T-helper 2 cell (primary cell): ENCODE results near the gene PPIP5K1.
"Not testable (repeated sequence)": the region's sequence is repeated elsewhere in the genome, so short reads cannot be mapped to it uniquely, and the experiment has no call there.

Experiments
- DNase-seq, 5 experiments: peaks; one replicate each; pipeline versions ENCODE4 v3.0.0 to v3.0.0-alpha.2; 2012 to 2022
- total RNA-seq, 2 donors: gene quantifications; one replicate each; lab custom pipeline; 2026; lab: John Stamatoyannopoulos, UW

Gene PPIP5K1
- 7.8 to 11.0 reads per million in 2 donors for total RNA-seq

DNA sequence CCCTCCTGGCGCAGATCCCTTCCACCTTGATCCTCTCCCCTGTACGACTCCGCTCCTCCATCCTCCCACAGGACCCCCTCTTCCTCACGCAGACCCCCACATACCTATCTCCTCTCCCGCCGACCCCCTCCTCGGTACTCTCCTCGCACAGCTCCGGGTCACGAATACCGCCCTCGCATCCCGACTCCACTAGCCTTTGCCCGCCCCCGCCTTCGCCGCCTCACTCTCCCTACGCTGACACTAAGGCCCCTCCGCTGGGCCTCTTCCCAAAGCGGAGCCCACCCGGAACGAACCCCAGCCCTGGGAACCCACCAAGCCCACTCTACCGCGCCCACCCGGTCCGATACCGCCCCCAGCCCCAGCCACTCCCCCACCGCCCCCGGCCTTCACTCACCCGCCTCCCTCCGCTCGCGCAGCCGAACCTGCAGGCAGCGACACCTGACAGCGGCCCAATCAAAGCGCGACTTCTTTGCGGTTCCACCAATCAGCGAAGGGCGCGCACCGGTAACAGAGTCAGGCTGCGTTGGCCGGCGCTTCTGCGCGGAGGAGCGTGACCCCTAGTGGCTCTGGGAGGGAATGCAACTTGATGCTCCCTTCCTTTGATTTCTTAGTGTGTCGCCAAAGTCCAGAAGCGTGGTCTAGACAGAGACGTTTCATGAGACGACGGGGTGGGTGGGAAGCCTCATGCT lies at the start of gene PPIP5K1:
PPIP5K1 (minus strand) TSS at position 431 of the 689 bp plus-strand sequence. CDS start 5,704 bp downstream, outside the sequence.
- DNase-seq = not testable (repeated sequence)

DNA sequence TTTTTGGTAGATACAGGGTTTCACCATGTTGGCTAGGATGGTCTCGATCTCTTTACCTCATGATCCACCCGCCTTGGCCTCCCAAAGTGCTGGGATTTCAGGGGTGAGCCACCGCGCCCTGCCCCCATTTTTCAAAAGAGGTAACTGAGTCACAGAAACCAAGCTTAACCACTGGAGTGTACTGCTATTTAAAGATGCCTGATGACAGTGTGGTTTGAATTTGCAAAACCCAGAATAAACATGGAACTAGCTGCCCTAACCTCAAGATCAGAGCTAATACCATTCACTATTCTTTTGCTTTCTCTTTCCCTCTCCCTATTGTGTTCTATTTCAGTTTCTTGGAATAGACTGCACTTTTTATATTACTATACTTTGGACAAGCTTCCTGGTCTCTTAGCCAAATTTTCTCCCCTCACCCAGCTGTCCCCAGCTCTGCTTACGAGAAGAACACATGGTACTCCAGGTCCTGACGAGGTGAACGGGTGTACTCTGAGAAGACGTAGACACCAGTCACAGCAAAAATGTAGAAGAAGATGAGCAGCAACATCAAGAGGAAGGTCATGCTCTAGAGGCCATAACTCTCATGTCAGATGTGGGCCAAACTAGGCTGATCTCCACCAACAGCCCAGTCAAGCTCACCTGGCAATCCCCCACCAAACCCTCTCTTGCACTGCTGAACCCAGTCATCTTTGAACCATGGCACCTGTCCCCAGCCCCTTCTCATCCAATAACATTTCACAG lies 48.6 kb upstream of the PPIP5K1 start:
- not testable (repeated sequence) for DNase-seq

DNA sequence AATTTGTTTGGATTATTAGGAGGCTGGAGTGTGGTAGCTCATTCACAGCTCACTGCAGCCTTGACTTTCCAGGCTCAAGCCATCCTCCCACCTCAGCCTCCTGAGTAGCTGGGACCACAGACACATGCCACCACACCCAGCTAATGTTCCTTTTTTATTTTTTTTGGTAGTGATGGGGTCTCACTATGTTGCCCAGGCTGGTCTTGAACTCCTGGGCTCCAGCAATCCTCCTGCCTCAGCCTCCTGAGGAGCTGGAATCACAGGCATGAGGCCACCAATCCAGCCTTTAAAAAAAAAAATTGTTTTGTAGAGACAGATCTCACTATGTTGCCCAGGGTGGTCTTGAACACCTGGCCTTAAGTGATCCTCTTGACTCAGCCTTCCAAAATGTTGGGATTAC lies 36.9 kb upstream of the PPIP5K1 start:
- DNase-seq = not testable (repeated sequence)

DNA sequence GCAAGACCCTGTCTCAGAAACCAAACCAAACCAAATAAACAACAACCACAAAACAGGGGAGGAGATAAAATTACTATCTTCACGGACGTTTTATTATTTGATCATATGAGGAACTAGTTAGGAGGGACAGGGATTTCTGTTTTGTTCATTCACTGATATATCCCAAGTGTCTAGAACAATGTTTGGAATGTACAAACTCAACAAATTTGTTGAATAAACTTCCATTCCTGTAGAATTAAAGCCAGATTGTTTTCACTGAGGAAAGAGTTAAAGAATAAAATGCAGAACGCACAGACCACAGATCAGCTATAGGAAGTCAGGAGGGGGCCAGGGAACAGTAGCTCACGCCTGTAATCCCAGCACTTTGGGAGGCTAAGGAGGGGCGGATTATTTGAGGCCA lies 35.1 kb upstream of the PPIP5K1 start:
- DNase-seq = no peak

DNA sequence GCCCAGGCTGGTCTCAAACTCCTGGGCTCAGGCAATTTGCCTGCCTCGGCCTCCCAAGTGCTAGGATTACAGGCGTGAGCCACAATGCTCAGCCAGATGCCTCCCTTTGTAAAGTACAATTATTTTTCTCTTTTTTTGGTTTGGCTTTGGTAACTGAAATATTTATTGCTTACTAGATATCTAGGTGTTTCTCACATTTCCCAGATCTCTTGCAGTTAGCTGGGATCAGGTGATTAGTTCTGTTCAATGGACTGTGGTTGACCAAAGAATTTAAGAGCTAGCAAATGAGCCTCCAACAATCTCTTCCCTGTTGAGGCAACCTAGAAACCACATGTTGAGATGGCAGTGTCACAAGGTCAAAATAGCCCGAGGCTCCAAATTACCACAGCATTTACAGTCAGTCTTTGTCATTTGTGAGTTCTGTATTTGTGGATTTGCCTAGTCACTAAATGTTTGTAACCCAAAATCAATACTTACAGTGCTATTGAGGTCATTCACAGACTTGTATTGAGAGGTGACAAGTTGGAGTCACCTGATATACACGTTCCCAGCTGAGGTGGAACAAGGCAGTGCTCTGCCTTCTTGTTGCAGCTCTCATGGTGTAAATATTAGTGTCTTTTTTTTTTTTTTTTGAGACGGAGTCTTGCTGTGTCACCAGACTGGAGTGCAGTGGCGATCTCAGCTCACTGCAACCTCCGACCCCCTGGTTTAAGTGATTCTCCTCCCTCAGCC lies 32.2 kb upstream of the PPIP5K1 start:
- DNase-seq = not testable (repeated sequence)

DNA sequence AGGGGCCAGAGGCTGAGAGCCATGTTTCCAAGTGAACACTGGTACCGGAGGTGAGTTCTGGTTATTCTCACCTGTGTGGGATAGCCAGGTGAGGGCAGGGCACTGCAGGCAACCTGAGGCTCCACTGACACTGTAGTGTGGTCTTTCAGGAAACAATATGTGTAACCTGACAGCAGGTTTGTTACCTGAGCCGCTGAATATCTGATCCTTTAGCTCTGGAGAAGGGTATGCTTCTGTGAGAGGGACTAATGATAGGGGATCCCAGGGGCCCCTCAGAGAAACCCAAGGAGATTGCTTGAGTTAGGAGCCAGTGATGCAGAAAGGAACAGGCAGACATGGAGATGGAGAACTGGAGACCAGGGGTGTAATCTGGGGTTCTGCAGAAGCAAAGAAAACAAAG lies 28.7 kb upstream of the PPIP5K1 start, which contains the start of gene STRC:
STRC (minus strand) TSS at position 101 of the 400 bp plus-strand sequence; CDS start at position 23, 78 bp downstream.
- not testable (repeated sequence) for DNase-seq

DNA sequence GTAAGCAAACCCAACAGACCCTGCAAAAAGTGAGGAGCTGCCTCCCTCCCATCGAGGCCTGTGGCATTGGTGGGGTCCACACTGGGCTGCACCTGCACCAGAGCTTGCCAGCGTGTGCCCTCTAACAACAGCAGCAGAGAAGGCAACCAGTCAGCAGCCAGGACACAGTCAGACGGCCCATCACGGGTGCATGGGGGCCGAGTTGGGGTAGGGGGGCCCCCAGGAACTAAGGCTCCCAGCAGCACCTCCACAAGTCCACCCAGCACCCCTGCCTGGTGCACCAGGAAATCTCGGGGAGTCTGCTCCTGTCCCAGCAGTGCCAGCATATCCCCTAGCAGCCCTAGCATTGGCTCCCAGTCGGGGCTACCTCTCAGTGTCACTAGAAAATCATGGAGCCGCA lies 27.7 kb upstream of the PPIP5K1 start:
- not testable (repeated sequence) for DNase-seq

DNA sequence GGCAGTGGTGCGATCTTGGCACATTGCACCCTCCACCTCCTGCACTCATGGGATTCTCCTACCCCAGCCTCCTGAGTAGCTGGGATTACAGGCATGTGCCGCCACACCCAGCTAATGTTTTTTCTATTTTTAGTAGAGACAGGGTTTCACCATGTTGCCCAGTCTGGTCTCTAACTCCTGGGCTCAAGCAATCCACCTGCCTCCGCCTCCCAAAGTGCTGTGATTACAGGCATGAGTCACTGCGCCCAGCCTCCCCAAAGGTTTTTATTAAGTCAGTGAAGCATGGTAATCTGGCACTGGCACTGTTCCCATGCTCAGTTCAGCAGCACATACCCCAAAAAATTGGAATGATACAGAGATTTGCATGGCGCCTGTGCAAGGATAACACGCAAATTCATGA lies 12.2 kb upstream of the PPIP5K1 start:
- not testable (repeated sequence) for DNase-seq

DNA sequence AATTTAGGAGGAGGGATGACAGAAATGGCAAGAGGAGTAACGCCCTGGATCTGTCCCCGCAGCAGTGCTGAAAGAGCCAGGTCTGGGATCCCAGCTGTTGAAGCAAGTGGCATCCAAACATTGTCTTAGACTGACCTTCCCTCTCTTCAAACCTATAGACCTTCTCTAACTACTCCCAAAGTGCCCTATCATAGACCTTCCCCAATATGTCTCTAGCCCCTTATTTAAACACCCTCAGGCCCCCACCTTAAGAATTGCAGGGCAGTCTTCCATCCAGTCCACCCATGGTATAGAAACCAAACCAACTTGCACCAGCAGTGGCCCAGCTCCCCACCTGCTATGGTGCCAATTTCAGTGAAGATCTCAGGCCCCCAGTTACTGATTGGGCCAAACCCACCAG lies 10.2 kb upstream of the PPIP5K1 start:
- not testable (repeated sequence) for DNase-seq

DNA sequence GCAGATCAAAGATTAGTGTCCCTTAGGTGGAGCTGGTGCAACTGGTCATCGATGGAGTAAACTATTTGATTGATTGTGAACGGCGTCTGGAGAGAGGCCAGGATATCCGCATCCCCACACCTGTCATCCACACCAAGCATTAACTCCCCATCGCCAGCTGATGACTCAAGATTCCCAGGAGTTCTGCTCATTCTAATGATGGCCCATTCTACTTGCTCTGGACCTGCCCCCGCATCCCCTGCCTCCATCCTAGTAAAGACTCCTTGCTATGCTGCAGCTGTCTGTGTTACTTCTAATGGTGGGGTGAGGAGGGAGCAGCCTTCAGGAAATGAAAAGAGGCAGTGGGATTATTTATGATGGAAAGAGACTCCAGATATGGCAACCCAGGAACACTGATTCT lies 9.1 kb upstream of the PPIP5K1 start:
- DNase-seq = not testable (repeated sequence)

DNA sequence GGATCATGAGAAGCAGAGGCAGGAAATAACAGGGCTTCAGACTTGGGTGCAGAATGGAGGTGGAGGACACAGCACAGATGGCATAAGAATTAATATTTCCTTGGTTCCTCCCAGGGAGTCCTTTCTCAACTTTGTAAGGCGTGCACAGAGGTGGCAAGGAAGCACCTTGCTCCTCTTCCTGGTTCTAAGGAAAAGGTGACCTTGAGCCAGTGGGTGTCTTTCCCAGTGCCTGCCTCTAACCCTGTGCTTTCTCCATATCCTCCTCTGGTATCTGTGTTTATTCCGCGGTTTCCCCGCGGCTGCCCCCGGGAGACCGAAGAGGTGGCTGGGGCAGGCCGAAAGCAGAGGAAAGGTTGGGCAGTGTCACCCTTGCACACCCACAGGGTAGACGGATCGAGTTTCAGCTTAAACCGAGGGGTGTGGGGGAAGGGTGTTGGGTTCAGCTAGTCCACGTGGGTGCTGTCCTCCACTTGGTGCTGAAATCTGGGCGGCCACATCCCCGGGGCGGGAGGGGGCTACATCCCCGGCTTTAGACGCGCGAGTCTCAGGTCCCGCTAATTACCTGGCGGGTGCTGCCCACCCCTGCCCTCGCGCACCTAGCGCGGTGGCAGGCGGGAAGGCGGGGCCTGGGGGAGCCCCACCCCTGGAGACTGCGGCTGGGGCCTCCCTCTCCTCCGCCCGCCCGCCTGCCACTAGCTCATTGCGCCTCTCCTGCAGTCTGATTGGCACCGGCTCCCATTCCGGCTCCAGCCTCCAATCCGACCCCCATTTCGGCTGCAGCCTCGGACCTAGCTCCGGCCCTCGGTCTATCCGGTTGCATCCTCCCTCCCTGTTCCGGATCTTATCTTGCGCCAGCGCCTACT lies 3.6 kb upstream of the PPIP5K1 start, which contains the start of gene CKMT1B:
CKMT1B (plus strand) TSS at position 700 of the 863 bp plus-strand sequence. CDS start 192 bp downstream, outside the sequence.
- not testable (repeated sequence) for DNase-seq

DNA sequence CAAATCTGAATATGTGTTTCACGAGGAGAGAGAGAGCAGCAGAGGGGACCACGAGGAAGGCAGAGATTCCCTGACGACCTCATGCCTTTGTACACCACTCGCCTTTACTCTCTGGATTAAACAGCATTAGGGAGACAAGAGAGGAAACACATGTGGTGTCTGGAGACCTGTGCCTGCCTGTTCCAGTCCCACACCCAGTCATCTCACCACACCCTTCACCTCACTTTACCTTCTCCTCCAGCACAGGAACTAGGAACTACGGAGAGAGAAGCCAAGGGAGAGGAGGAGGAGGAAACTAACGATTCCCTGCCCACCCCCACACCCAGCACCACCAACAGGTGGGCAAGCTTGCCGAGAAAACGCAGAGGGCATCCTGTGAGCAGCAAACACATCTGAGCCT lies 2.8 kb upstream of the PPIP5K1 start:
- not testable (repeated sequence) for DNase-seq

DNA sequence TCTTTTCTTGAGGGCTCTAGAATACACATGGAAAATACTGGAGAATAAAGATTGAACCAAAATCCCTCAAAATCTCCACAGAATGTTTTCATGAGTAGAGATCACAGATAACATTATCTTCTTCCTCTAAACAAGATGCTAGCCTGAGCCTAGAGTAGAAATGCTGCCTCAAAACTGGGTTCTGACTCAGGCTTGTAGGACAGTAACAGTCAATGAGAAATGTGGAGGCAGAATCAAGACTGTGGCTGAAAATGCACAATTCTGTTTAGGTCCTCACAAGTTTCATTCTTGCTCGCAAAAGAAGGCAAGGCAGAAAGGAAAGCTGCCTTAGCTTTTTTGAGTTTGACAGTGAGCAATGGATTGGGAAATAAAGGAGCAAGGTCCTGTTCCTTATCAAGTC lies 15.4 kb downstream of the PPIP5K1 start:
- not testable (repeated sequence) for DNase-seq

DNA sequence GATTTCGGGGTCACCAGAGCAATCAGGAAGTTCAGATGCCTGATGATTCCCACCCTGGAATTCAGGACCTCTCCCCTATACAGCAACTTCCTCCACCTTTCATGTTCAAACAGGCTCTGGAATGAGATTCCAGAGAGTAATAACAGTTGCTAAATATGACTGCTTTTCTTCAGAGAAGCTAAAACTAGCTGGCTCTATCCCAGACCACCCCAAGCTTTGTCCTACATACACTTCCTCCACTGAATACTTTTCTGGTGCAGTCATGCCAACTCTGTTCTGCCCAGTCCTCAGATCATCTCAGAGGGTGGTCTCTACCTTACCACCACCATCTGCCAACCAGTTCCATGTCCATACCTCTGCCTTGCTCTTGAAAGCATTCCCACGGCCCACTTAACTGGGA lies 23.4 kb downstream of the PPIP5K1 start:
- DNase-seq = not testable (repeated sequence)

DNA sequence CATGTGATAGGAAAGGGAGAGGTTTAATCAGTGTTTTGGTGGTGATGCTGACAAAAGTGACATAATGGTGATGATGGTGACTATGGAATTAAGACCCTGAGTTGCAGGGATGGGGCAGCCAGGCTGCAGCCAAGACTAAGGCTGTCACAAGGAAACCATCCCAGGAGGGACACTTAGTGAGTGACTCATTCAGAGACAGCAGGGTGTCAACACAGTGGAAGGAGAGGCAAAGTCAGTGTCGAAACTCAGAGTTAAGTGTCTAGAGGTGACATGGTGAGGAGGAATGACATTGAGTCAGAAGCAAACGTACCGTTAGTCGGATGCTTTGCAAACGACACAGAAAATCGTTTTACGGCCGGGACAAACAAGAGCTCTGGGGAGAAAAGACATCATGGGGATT lies 26.2 kb downstream of the PPIP5K1 start:
- not testable (repeated sequence) for DNase-seq

DNA sequence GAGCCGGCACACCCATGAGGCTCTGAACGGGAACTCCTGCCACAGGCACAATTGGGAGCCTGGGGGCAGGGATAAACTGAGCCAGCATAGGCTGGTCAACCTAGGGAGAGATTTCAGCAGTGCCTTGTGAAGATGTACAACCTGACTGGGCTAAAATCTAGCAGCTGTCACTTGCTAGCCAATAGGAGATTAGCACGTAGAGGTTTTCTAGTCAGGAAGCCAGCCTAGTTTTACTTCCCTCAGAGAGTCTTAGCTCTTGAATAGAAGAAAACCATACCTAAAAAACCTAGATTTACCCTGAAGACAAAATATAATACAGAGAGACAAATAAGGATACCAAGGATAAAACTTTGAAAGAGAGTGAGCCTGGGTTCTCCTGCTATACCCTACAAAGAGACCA lies 27.3 kb downstream of the PPIP5K1 start:
- not testable (repeated sequence) for DNase-seq

DNA sequence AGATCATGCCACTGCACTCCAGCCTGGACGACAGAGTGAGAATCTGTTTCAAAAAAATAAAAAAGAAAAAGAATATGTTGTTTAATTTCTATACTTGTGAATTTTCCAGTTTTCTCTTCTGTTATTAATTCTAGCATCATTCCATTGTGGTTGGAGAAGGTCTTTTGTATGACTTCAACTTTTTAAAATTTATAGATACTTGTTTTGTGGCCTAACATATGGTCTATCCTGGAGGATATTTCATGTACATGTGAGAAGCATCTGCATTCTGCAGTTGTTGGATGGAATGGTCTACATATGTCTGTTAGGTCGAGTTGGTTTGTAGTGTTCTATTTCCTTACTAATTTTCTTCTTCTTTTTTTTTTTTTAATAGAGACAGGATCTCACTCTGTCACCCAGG lies 37.0 kb downstream of the PPIP5K1 start:
- no peak for DNase-seq

DNA sequence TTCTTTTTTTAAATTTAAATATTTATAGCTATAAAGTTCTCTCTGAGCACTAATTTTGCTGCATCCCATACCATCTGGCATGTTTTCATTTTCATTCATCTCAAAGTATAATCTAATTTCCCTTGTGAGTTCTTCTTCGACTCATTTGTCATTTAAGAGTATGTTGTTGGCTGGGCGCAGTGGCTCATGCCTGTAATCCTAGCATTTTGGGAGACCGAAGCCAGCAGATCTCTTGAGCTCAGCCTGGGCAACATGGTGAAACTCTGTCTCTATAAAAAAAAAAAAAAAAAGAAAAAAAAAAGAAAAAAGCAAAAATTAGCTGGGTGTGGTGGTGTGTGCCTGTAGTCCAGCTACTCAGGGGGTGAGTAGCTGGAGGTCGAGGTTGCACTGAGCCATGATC lies 37.8 kb downstream of the PPIP5K1 start:
- no peak for DNase-seq

DNA sequence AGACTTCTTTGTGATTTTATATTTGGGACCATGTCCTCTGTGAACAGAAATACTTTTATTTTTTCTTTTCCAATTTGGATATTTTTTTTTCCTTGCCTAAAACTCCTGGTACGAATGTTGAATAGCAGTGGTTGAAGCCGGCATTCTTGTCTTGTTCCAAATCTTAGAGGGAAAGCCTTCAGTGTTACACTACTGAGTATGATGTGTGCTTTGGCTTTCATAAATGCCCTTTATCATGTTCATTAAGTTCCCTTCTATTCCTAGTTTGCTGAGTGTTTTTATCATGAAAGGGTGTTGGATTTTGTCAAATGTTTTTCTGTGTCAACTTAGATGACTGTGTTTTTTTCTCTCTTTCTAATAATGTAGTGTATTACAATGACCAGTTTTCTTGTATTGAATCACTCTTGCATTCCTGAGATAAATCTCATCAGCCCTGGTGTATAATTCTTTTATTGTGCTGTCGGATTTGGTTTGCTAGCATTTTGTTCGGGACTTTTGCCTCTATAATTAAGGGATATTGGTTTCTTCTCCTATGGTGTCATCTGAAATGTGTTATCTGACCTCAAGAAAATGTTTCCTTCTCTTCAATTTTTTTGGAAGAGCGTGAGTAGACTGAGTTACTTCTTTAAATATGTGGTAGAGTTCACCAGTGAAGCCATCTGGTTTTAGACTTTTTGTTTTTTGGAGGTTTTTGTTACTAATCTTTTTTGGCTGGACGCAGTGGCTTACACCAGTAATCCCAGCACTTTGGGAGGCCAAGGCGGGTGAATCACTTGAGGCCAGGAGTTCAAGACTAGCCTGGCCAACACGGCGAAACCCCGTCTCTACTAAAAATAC lies 39.3 kb downstream of the PPIP5K1 start:
- DNase-seq = no peak

DNA sequence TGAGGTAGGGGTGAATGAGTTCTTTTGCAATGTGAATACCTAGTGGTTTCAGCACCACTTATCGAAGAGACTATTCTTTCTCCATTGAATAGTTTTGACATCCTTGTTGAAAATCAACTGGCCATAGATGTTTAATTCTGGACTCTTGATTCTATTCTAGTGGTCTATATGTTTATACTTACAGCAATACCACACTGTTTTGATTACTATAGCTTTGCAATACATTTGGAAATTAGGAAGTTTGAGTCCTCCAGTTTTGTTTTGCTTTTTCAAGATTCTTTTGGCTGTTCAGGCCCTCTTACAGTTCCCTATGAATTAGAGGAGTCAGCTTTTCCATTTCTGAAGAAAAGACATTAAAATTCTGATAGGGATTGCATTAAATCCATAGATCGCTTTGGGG lies 42.5 kb downstream of the PPIP5K1 start:
- no peak for DNase-seq

DNA sequence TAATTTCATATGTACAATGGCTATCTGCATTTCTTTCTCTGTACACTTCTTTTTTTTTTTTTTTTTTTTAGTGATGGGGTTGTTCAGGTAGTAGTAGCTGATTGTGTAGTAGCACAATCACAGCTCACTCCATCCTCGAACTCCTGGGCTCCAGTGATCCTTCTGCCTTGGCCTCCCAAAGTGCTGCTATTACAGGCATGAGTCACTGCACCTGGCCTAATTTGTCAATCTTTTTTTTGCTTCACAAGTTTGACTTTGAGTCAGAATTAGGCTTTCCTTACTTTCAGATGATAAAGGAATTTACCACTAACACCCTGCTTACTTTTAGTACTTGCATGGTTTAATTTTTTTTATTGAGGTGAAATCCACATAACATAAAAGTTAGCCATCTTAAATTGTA lies 44.6 kb downstream of the PPIP5K1 start:
- DNase-seq = no peak
